Measurements from ENCODE around the gene LARGE1.
"Not testable (repeated sequence)": the region's sequence is repeated elsewhere in the genome, so short reads cannot be mapped to it uniquely, and the experiment has no call there.

The LARGE1 gene

GRCh38 chr22:33865996-33866395 is 54.3 kb downstream of the LARGE1 start:
- DNase-seq (ENCODE audit: insufficient read length, low spot score) (no peak), FAIRE-seq (no peak)
- TF ChIP-seq POU2F2 (IDR thresholded peaks at IDR 0.05; ENCODE audit: low read depth, low read length), result no peak
- TF ChIP-seq POLR2A (IDR thresholded peaks at IDR 0.05; ENCODE audit: low read depth, low read length), result no peak

DNA sequence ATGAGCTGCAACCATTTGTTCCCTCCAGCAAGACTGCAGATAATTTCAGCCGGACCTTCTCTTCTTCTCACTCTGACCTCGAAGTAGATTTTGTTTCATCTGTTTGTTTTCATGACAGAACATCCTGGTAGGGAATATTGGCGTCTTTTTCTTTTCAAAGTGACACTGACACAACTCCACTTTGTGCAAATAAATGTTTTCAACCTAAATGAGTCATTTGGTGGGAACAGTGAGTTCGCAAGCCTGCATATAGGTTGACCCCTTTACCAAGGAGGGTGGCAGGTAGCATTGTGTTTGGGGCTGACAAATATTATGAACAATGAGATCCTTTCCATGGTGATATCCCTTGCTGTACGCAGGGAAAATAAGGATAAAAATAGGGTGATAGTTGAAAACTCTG is 55.0 kb downstream of the LARGE1 start:
- no peak for TF ChIP-seq TAF1 (IDR thresholded peaks at IDR 0.05; ENCODE audit: low read depth, low read length)
- TF ChIP-seq POU2F2 (IDR thresholded peaks at IDR 0.05; ENCODE audit: low read depth, low read length), result no peak
- no peak for TF ChIP-seq POLR2A (IDR thresholded peaks at IDR 0.05; ENCODE audit: low read depth, low read length)
- no peak for TF ChIP-seq PAX5 (IDR thresholded peaks at IDR 0.05; ENCODE audit: insufficient read depth, low read length, severe bottlenecking)
- no peak for TF ChIP-seq POLR2AphosphoS5 (IDR thresholded peaks at IDR 0.05; ENCODE audit: low read depth, low read length)
- no peak for TF ChIP-seq SPI1 (IDR thresholded peaks at IDR 0.05; ENCODE audit: low read depth, low read length)
- FAIRE-seq, result peak; percentile 5

GRCh38 chr22:33864723-33865130 is 55.5 kb downstream of the LARGE1 start:
- TF ChIP-seq POLR2A (IDR thresholded peaks at IDR 0.05; ENCODE audit: low read depth, low read length), result no peak
- 0 out of 2 replicates have a peak, but pooled peaks have one; percentile 16 for TF ChIP-seq SPI1 (IDR thresholded peaks at IDR 0.05; ENCODE audit: low read depth, low read length)
- peak; percentile 85 for FAIRE-seq

More for the DNA sequence above, 55.0 kb downstream of the LARGE1 start:
- DNase-seq (ENCODE audit: insufficient read length, low spot score), result no peak

GRCh38 chr22:33861216-33861875 is 58.9 kb downstream of the LARGE1 start:
- TF ChIP-seq POLR2AphosphoS5 (IDR thresholded peaks at IDR 0.05; ENCODE audit: low read depth, low read length) (no peak), PAX5 (IDR thresholded peaks at IDR 0.05; ENCODE audit: insufficient read depth, low read length, severe bottlenecking) (no peak)
- FAIRE-seq, result no peak
- no peak for DNase-seq (ENCODE audit: insufficient read length, low spot score)

More at GRCh38 chr22:33864723-33865130, 55.5 kb downstream of the LARGE1 start:
- peak; percentile 18 for DNase-seq (ENCODE audit: insufficient read length, low spot score)

DNA sequence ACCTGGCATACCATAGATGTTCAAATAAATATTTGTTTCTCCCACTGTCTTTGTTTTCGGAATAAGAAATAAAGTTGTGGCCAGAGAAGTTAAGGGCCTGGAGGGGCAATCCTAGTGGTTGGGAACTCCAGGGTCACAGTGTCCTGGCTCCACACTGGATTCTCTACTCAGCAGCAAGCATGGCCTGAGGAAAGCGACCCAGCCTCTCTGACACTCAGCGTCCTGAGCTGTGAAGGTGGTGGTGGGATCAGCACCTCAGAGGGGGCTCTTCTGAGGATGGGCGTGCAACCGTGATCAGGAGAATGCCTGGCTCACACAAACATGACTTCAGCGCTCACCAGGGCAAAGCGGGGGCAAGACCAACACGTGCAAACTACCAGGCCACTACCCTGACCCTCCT is 59.9 kb downstream of the LARGE1 start:
- DNase-seq (ENCODE audit: insufficient read length, low spot score) (no peak), FAIRE-seq (no peak)
- no peak for TF ChIP-seq POU2F2 (IDR thresholded peaks at IDR 0.05; ENCODE audit: low read depth, low read length)
- no peak for TF ChIP-seq TAF1 (IDR thresholded peaks at IDR 0.05; ENCODE audit: low read depth, low read length)
- no peak for TF ChIP-seq POLR2AphosphoS5 (IDR thresholded peaks at IDR 0.05; ENCODE audit: low read depth, low read length)
- TF ChIP-seq POLR2A (IDR thresholded peaks at IDR 0.05; ENCODE audit: low read depth, low read length), result no peak
- no peak for TF ChIP-seq PAX5 (IDR thresholded peaks at IDR 0.05; ENCODE audit: insufficient read depth, low read length, severe bottlenecking)

DNA sequence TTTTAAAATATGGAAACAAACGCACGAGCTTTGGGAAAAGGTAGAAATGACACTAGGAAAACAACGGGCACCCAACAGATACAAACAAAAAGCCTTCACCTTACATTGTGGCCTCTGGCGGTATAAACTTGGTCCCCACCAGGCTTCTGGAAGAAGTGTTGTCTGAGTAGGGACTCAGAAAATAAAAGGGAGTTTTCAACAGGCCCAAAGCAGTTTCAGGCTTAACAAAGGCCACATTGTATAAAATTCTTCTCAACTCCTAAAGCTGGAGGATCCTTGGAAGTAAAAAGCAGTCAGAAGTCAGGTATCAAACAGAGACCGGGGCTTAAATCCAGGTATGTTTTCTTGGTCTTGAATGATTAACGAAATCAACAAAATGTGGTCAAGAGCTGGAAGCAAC is 61.0 kb downstream of the LARGE1 start:
- no peak for FAIRE-seq
- TF ChIP-seq PAX5 (IDR thresholded peaks at IDR 0.05; ENCODE audit: insufficient read depth, low read length, severe bottlenecking) (no peak), SPI1 (IDR thresholded peaks at IDR 0.05; ENCODE audit: low read depth, low read length) (no peak), POLR2AphosphoS5 (IDR thresholded peaks at IDR 0.05; ENCODE audit: low read depth, low read length) (no peak), POU2F2 (IDR thresholded peaks at IDR 0.05; ENCODE audit: low read depth, low read length) (no peak), POLR2A (IDR thresholded peaks at IDR 0.05; ENCODE audit: low read depth, low read length) (no peak), TAF1 (IDR thresholded peaks at IDR 0.05; ENCODE audit: low read depth, low read length) (no peak)
- no peak for DNase-seq (ENCODE audit: insufficient read length, low spot score)

- not testable (repeated sequence) for FAIRE-seq; DNase-seq (ENCODE audit: insufficient read length, low spot score)
Measured at GRCh38 chr22:33858653-33859052, 61.6 kb downstream of the LARGE1 start.

DNA sequence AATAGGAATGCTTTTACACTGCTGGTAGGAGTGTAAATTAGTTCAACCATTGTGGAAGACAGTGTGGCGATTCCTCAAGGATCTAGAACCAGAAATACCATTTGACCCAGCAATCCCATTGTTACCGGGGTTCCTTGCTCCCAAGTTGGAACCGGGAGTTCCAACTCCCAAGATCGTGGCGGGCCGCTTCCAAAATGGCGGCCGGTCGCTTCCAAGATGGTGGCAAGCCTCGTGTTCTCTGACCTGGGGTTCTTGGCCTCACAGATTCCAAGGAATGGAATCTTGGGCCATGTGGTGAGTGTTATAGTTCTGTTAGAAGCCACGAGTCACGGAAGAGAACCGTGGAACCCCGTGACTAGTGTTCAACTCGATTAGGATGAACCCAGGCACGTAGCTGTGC is 62.5 kb downstream of the LARGE1 start:
- not testable (repeated sequence) for DNase-seq (ENCODE audit: insufficient read length, low spot score); FAIRE-seq

GRCh38 chr22:33854724-33855123 is 65.6 kb downstream of the LARGE1 start:
- TF ChIP-seq POLR2AphosphoS5 (IDR thresholded peaks at IDR 0.05; ENCODE audit: low read depth, low read length) (no peak), PAX5 (IDR thresholded peaks at IDR 0.05; ENCODE audit: insufficient read depth, low read length, severe bottlenecking) (no peak), POU2F2 (IDR thresholded peaks at IDR 0.05; ENCODE audit: low read depth, low read length) (no peak), SPI1 (IDR thresholded peaks at IDR 0.05; ENCODE audit: low read depth, low read length) (no peak), TAF1 (IDR thresholded peaks at IDR 0.05; ENCODE audit: low read depth, low read length) (no peak), POLR2A (IDR thresholded peaks at IDR 0.05; ENCODE audit: low read depth, low read length) (no peak)
- DNase-seq (ENCODE audit: insufficient read length, low spot score), result no peak
- no peak for FAIRE-seq

GRCh38 chr22:33853200-33854097 is 66.8 kb downstream of the LARGE1 start:
- peak; percentile 47 for DNase-seq (ENCODE audit: insufficient read length, low spot score)
- no peak for TF ChIP-seq POU2F2 (IDR thresholded peaks at IDR 0.05; ENCODE audit: low read depth, low read length)
- 0 out of 2 replicates have a peak, but pooled peaks have one; percentile 23 for TF ChIP-seq POLR2AphosphoS5 (IDR thresholded peaks at IDR 0.05; ENCODE audit: low read depth, low read length)
- no peak for TF ChIP-seq TAF1 (IDR thresholded peaks at IDR 0.05; ENCODE audit: low read depth, low read length)
- 0 out of 2 replicates have a peak, but pooled peaks have one; percentile 9 for TF ChIP-seq SPI1 (IDR thresholded peaks at IDR 0.05; ENCODE audit: low read depth, low read length)
- TF ChIP-seq PAX5 (IDR thresholded peaks at IDR 0.05; ENCODE audit: insufficient read depth, low read length, severe bottlenecking), result no peak
- TF ChIP-seq POLR2A (IDR thresholded peaks at IDR 0.05; ENCODE audit: low read depth, low read length), result no peak
- peak; percentile 56 for FAIRE-seq
